Measurements from ENCODE around the gene IQCM.
"Not testable (repeated sequence)": the region's sequence is repeated elsewhere in the genome, so short reads cannot be mapped to it uniquely, and the experiment has no call there.

The IQCM gene

GRCh38 chr4:149426461-149426860 lies 389.2 kb downstream of the IQCM start:
- DNase-seq, result no peak

GRCh38 chr4:149409555-149409962 lies 406.1 kb downstream of the IQCM start:
- no peak for DNase-seq

GRCh38 chr4:149409146-149409545 lies 406.5 kb downstream of the IQCM start:
- no peak for DNase-seq

- no peak for DNase-seq
Measured at GRCh38 chr4:149404143-149404542, 411.5 kb downstream of the IQCM start.

- no peak for DNase-seq
Measured at GRCh38 chr4:149403081-149403480, 412.6 kb downstream of the IQCM start.

GRCh38 chr4:149398993-149399392 lies 416.6 kb downstream of the IQCM start:
- DNase-seq, result no peak

- DNase-seq, result no peak
Measured at GRCh38 chr4:149370785-149371420, 444.7 kb downstream of the IQCM start.

GRCh38 chr4:149370002-149370401 lies 445.6 kb downstream of the IQCM start:
- DNase-seq, result no peak

GRCh38 chr4:149353241-149353640 lies 462.4 kb downstream of the IQCM start:
- no peak for DNase-seq

GRCh38 chr4:149349541-149349940 lies 466.1 kb downstream of the IQCM start:
- DNase-seq, result no peak

- DNase-seq, result no peak
Measured at GRCh38 chr4:149347139-149347538, 468.5 kb downstream of the IQCM start.

GRCh38 chr4:149345424-149345823 lies 470.2 kb downstream of the IQCM start:
- DNase-seq, result no peak

GRCh38 chr4:149344436-149344835 lies 471.2 kb downstream of the IQCM start:
- DNase-seq, result no peak

GRCh38 chr4:149343614-149344013 lies 472.0 kb downstream of the IQCM start:
- no peak for DNase-seq

GRCh38 chr4:149341117-149341516 lies 474.5 kb downstream of the IQCM start:
- not testable (repeated sequence) for DNase-seq

- DNase-seq, result no peak
Measured at GRCh38 chr4:149328161-149328560, 487.5 kb downstream of the IQCM start.

- DNase-seq, result no peak
Measured at GRCh38 chr4:149322203-149322602, 493.4 kb downstream of the IQCM start.

- DNase-seq, result no peak
Measured at GRCh38 chr4:149321438-149321837, 494.2 kb downstream of the IQCM start.

GRCh38 chr4:149311076-149311475 lies 504.6 kb downstream of the IQCM start:
- no peak for DNase-seq

GRCh38 chr4:149306537-149306936 lies 509.1 kb downstream of the IQCM start:
- DNase-seq, result no peak
